ENCODE measurements around the gene PRICKLE1.
"Not testable (repeated sequence)": the region's sequence is repeated elsewhere in the genome, so short reads cannot be mapped to it uniquely, and the experiment has no call there.

The PRICKLE1 gene

DNA sequence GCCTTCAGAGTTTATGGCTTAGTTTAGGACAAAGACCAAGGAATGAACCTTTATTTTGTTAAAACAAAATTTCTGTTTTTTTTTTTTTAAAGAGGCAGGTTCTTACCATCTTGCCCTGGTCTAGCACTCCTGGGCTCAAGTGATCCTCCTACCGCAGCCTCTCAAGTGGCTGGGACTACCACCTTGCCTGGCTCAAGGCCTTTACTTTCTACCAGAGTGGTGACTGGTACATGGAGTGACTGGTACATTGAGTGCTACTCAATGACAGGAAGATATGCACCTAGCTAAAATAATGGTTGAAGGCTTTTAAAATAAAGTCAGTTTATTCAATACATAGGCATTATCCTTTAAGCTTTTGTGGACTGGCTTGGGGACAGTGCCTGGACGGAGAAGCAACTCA lies 32.6 kb downstream of the PRICKLE1 start:
- DNase-seq (ENCODE audit: low spot score), result no peak

DNA sequence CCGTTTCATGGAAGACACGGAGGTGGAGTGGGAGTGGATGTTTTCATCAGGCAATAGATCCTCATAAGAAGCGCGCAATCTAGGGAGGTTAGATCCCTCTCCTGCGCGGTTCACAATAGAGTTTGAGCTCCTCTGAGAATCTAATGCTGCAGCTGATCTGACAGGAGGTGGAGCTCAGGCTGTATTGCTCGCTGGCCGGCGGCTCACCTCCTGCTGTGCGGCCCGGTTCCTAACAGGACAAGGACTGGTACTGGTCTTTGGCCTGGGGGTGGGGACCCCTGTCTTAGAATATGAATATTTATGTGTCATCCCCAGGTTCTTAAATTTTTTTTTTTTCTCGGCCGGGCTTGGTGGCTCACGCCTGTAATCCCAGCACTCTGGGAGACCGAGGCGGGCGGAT lies 36.7 kb downstream of the PRICKLE1 start:
- DNase-seq (ENCODE audit: low spot score), result no peak

- no peak for DNase-seq (ENCODE audit: low spot score)
Measured at GRCh38 chr12:42550800-42551199, 38.7 kb downstream of the PRICKLE1 start.

DNA sequence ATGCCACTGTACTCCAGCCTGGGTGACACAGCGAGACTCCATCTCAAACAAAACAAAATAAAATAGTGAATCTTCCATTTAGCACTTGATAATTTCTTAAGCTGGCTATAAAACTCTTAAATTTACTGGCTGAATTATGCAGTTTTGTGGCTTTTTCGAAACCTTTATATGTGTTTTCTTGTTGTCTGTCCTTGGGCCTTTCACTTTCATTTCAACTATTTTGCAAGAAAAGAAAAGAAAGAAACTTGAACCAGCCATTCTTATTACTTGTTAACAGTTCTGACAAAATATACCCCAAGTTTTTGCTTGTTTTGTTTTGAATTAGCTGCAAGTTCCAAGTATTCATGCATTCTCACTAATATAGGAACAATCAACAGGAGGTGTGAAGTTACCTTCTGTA lies 42.8 kb downstream of the PRICKLE1 start:
- no peak for DNase-seq (ENCODE audit: low spot score)

- DNase-seq (ENCODE audit: low spot score), result no peak
Measured at GRCh38 chr12:42541965-42542364, 47.6 kb downstream of the PRICKLE1 start.

GRCh38 chr12:42541308-42541707 lies 48.2 kb downstream of the PRICKLE1 start:
- DNase-seq (ENCODE audit: low spot score), result not testable (repeated sequence)

- DNase-seq (ENCODE audit: low spot score), result no peak
Measured at GRCh38 chr12:42539696-42540095, 49.9 kb downstream of the PRICKLE1 start.

- DNase-seq (ENCODE audit: low spot score), result no peak
Measured at GRCh38 chr12:42538203-42538602, 51.3 kb downstream of the PRICKLE1 start.

DNA sequence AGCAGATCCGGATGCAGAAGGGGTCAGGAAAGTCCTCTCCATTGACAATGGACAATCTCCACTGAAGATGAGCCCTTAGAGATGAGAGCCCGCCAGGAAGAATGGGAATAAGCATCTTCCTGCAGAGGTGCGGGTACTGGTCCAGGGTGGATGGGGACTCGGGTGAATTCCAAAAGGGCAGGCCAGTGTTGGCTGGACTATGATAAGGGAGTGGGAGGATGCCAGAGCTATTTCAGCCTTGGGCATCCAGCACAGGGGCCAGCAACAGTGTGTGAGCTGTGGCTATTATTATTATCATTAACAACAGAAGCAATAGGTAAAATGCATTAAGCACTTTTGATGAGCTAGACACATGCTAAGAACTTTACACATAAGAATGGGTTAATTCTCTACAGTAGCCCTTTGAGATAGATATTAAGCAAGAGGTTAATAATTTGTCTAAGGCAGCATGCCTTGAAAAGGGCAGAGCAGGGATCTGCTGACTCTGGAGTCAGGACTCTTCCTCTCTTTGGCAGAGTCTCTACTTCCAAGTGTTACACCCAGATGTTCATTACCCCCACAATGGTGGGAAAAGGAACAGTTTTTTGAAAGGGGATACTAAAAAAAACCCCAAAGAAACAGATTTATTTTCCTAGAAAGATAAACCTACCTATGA lies 55.2 kb downstream of the PRICKLE1 start:
- DNase-seq (ENCODE audit: low spot score), result no peak

GRCh38 chr12:42530284-42530683 lies 59.3 kb downstream of the PRICKLE1 start:
- no peak for DNase-seq (ENCODE audit: low spot score)

GRCh38 chr12:42525444-42525843 lies 64.1 kb downstream of the PRICKLE1 start:
- no peak for DNase-seq (ENCODE audit: low spot score)

DNA sequence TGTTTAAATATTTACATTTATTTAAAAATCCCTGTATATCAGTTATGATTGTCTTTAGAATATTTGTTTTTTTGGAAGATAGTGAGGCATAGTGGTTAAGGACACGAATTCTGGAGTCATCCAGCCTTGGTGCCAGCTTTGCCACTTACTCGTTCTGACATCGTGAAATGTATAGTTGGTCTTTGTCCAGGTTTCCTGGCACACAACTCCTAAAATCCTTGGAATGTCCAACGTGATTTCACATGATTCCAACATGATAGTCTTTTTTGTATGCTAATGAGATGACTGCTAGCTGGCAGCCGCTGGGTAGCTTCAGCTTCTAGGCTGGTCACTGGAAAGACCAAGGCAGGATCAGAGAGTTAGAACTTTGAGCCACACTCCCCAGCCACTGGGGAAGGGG lies 64.8 kb downstream of the PRICKLE1 start:
- no peak for DNase-seq (ENCODE audit: low spot score)

GRCh38 chr12:42516573-42516972 lies 73.0 kb downstream of the PRICKLE1 start:
- DNase-seq (ENCODE audit: low spot score), result no peak

- no peak for DNase-seq (ENCODE audit: low spot score)
Measured at GRCh38 chr12:42511656-42512055, 77.9 kb downstream of the PRICKLE1 start.

GRCh38 chr12:42510823-42511222 lies 78.7 kb downstream of the PRICKLE1 start:
- no peak for DNase-seq (ENCODE audit: low spot score)

GRCh38 chr12:42508913-42509460 lies 80.6 kb downstream of the PRICKLE1 start:
- DNase-seq (ENCODE audit: low spot score), result no peak

DNA sequence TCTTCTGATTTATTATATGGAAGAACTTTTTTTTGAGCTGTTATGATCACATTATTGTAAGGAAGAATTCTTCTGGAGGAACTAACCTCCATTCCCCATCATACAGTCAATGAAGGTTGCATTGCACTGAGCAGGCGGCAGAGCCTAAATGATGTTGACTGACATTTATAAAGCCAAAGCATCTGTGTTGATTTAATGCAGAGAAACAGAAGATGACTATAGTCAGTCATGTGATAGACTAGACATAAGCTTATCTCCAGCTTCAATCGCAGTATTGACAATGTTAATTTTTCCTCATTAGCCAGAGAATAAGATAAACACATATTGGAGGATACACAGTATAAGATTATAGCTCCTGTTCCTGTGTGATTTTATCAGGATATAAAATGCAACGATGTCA lies 82.0 kb downstream of the PRICKLE1 start:
- no peak for DNase-seq (ENCODE audit: low spot score)

DNA sequence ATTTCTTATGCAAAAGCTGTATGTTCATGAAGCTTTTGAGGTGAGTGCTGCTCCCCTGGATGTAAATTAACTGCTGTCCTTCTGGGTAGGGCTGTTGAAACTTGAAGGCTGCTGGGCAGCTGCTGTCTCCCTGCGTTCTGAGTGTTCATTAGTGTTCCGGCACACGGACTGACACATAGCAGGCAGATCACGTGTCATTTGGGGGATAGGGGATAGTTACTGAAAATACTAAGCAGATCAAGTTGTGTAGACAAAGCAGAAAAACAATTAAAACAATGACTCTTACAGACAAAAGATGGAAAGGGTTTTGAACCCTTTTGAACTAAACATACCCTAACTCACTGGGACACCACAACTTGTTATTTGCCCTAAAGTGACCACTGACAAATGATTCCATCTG lies 82.5 kb downstream of the PRICKLE1 start:
- DNase-seq (ENCODE audit: low spot score), result no peak

DNA sequence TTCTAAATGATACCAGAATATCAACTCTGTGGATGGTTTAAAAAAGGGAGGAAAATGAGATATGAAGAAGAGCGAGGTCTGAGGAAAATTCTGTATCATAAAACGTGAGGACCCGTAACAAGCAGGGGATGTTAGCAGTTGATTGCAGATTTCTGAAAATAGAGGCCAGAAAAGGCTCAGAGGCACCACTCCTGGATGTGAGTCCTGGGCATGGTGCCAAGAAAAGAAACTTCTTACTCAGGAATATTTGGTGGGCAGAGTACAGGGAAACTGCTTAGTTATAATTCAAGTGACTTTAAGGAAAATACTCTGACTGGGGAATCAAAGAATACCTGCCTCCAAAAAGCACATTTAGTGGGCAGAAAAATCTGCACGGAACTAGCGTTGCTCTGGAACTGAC lies 85.5 kb downstream of the PRICKLE1 start:
- peak; percentile 14 for DNase-seq (ENCODE audit: low spot score)

DNA sequence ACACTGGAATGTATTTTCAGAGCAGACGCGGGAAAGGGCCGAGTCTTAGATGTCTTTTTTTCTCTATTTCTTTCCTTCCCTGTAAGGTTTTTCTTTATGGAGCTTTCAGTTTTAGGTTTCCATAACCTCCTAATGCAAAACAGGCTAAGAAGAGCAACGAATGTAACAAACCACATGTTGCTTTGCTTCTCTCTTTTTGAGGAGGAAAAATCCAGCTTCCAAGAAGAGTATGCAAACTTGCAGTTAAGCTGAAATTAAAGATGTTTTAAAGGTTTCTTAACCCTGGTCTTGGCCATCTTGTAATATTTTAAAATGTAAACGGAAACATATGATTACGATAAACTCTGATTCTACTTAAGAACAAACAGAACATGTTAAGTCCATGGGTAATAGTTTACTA lies 86.9 kb downstream of the PRICKLE1 start:
- DNase-seq (ENCODE audit: low spot score), result no peak

- DNase-seq (ENCODE audit: low spot score), result no peak
Measured at GRCh38 chr12:42498549-42499247, 90.8 kb downstream of the PRICKLE1 start.

DNA sequence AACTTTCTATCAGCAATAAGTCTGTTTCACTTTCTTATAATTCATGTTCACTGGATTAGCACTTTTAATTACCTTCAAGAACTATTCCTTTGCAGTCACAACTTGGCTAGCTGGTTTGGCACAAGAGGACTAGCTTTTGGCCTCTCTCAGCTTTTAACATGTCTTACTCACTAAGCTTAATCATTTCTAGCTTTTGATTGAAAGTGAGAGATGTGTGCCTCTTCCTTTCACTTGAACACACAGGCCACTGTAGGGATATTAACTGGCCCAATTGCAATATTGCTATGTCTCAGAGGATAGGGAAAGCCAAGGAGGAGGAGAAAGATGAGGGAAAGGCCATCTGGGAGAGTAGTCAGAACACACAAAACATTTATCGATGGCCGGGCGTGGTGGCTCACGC lies 92.7 kb downstream of the PRICKLE1 start:
- DNase-seq (ENCODE audit: low spot score), result no peak

DNA sequence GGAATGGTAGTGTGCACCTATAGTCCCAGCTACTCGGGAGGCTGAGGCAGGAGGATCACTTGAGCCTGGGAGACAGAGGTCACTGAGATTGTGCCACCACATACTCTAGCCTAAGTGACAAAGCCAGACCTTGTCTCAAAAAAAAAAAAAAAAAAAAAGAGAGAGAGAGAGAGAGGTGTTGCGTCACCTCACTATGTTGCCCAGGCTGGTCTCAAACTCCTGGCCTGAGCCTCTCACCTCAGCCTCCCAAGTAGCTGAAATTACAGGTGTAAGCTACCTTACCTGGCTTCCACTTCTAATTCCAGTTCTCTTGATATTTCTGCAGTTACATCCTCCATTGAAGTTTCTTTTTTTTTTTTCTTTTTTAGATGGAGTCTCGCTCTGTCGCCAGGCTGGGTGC lies 94.3 kb downstream of the PRICKLE1 start:
- DNase-seq (ENCODE audit: low spot score), result no peak

DNA sequence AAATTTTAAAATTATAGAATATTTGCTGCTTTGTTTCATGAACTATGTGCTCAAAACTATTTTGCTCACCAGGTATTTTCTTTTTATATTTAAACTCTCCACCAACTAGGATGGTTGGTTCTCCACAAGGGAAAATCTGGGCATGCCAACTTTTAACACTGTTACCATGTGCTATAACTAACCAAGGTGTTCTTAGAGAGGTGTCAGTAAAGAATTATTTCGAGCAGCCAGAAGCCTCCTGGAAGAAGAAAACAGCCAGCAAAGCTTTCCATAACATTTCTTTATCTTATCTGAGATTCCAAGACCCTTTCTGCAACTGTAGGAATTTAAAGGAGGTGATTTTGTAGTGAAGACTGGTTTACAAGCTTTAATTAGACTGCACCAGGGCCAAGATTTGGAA lies 97.3 kb downstream of the PRICKLE1 start:
- no peak for DNase-seq (ENCODE audit: low spot score)
